ENCODE results near the gene KLF4. TPM values are rescaled to one million over a fixed set of nuclear protein-coding genes. Genes with fewer than 3 reads are reported as not detected.

The KLF4 gene
- total and polyA plus RNA-seq, 2 of the 4 experiments (the other 2 are of a cell fraction), result 1.3 to 3.8 TPM

DNA sequence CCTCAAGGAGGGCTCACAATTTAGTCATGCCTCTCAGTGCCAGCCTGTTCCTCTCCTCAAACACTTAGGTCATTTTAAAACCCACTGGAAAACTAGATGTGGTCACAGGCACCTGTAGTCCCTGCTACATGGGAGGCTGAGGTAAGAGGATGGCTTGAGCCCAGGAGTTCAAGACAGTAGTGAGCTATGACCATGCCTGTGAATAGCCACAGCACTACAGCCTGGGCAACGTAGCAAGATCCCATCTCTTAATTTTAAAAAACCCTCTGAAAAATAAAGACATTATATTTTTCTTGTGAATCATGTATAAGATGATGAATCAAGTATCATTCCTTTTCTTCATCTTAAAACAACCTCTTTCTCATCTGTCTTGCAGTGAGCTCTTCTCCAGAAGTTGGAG is 45.8 kb downstream of the KLF4 start:
- dilution Hi-C loops (cut with HindIII; ENCODE audit: low sequenced_read_pairs, unreplicated experiment) (no loop called here), intact Hi-C loops (cut with micrococcal nuclease) (no loop called here), in situ Hi-C loops (cut with MboI; ENCODE audit: low sequenced_read_pairs) (no loop called here)
- Histone ChIP-seq H2BK20ac (ENCODE audit: low read depth, low read length) (no peak overlapping the region), H2AK9ac (replicated peaks; ENCODE audit: low read depth, low read length, poor library complexity) (no peak overlapping the region), H2BK120ac (ENCODE audit: low read depth, low read length) (no peak overlapping the region), H3K18ac (ENCODE audit: low read depth, low read length) (no peak overlapping the region), H3K56ac (ENCODE audit: extremely low read depth, insufficient read depth, low read length) (no peak overlapping the region), H2AFZ (replicated peaks; ENCODE audit: low read length, poor library complexity) (no peak overlapping the region), H3K9me3 (ENCODE audit: control insufficient read depth, insufficient read depth, low read length) (no peaks in the 10 kb centered on the region), H3K36me3 (ENCODE audit: control insufficient read depth, insufficient read depth, low read length) (no peaks in the 10 kb centered on the region), H3K4me2 (ENCODE audit: low read depth, low read length) (no peak overlapping the region), H3K9ac (ENCODE audit: low read depth, low read length) (no peak overlapping the region), H3K4me1 (ENCODE audit: control insufficient read depth, insufficient read depth, low read length) (peaks cover 3% of the 10 kb centered on the region; the same call in 1 of the 2 replicates), H3K4me3 (ENCODE audit: insufficient read depth, low read depth, low read length) (no peak overlapping the region), H3K23ac (ENCODE audit: low read depth, low read length) (no peak overlapping the region), H3K27me3 (ENCODE audit: control insufficient read depth, insufficient read depth, low read length) (peaks cover 3% of the 10 kb centered on the region; the same call in 1 of the 2 replicates), H4K91ac (ENCODE audit: insufficient read depth, low read depth, low read length) (no peak overlapping the region), H3K14ac (replicated peaks; ENCODE audit: low read depth, low read length) (no peak overlapping the region), H4K8ac (ENCODE audit: low read depth in 2 of 2, low read length in 2 of 2) (no peak overlapping the region), H4K5ac (ENCODE audit: low read depth, low read length) (no peak overlapping the region), H3K27ac (ENCODE audit: insufficient read depth, low read length) (no peak overlapping the region), H3K79me1 (ENCODE audit: low read depth in 1 of 2, low read length in 2 of 2) (no peaks in the 10 kb centered on the region), H4K20me1 (ENCODE audit: insufficient read depth, low read length) (no peaks in the 10 kb centered on the region), H3K9me1 (ENCODE audit: insufficient read depth, low read length) (no peaks in the 10 kb centered on the region), H2BK5ac (ENCODE audit: low read depth, low read length, poor library complexity, severe bottlenecking) (no peak overlapping the region), H3K4ac (ENCODE audit: low read depth, low read length) (no peak overlapping the region), H2BK15ac (ENCODE audit: low read depth, low read length) (no peak overlapping the region), H2AK5ac (ENCODE audit: low read depth, low read length) (no peak overlapping the region)
- CTCF ChIA-PET, result interaction anchor here (1.2 kb wide), 1 partner anchor 22 kb away, joined by 5 read pairs; no protein-coding TSS in a partner anchor
- BruUV-seq (replicated peaks), result no TSS peak
- POLR2A ChIA-PET (ENCODE audit: unreplicated experiment), result no interaction called here
- TF ChIP-seq FOS (IDR thresholded peaks at IDR 0.05; ENCODE audit: low read depth, low read length) (no peak), BHLHE40 (IDR thresholded peaks at IDR 0.05; ENCODE audit: low read depth, low read length) (no peak), CEBPB (IDR thresholded peaks at IDR 0.05; ENCODE audit: low read depth, low read length) (no peak), MXI1 (IDR thresholded peaks at IDR 0.05; ENCODE audit: borderline replicate concordance, low read depth, low read length) (no peak), RAD21 (IDR thresholded peaks at IDR 0.05; ENCODE audit: low read length) (no peak), CHD1 (IDR thresholded peaks at IDR 0.05; ENCODE audit: low read depth, low read length) (no peak), MAFK (IDR thresholded peaks at IDR 0.05; ENCODE audit: low read depth, low read length) (no peak), NFE2L2 (IDR thresholded peaks at IDR 0.05; ENCODE audit: low read depth, low read length) (no peak), MAZ (IDR thresholded peaks at IDR 0.05; ENCODE audit: borderline replicate concordance, low read depth, low read length) (no peak), POLR2A (IDR thresholded peaks at IDR 0.05; ENCODE audit: low read depth, low read length) (no peak), ELK1 (IDR thresholded peaks at IDR 0.05; ENCODE audit: borderline replicate concordance, low read depth, low read length) (no peak), RFX5 (IDR thresholded peaks at IDR 0.05; ENCODE audit: low read depth, low read length) (no peak), RCOR1 (IDR thresholded peaks at IDR 0.05; ENCODE audit: insufficient replicate concordance, low read length) (no peak), SMC3 (IDR thresholded peaks at IDR 0.05; ENCODE audit: low read depth, low read length) (no peak)
- TF ChIP-seq, protein P1, sequence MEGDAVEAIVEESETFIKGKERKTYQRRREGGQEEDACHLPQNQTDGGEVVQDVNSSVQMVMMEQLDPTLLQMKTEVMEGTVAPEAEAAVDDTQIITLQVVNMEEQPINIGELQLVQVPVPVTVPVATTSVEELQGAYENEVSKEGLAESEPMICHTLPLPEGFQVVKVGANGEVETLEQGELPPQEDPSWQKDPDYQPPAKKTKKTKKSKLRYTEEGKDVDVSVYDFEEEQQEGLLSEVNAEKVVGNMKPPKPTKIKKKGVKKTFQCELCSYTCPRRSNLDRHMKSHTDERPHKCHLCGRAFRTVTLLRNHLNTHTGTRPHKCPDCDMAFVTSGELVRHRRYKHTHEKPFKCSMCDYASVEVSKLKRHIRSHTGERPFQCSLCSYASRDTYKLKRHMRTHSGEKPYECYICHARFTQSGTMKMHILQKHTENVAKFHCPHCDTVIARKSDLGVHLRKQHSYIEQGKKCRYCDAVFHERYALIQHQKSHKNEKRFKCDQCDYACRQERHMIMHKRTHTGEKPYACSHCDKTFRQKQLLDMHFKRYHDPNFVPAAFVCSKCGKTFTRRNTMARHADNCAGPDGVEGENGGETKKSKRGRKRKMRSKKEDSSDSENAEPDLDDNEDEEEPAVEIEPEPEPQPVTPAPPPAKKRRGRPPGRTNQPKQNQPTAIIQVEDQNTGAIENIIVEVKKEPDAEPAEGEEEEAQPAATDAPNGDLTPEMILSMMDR (conservative IDR thresholded peaks at IDR 0.05; ENCODE audit: low read depth, low read length), result no peak
- no CpG with 5 or more reads among the region's 1 CpG for WGBS, 2 experiments (ENCODE audit: extremely low coverage in 2 of 2, insufficient read length in 1 of 2)
- DNase-seq, result no peak
- no peak for ATAC-seq (ENCODE audit: low read depth)
